ENCODE data around the gene METRNL.
"Not testable (repeated sequence)": the region's sequence is repeated elsewhere in the genome, so short reads cannot be mapped to it uniquely, and the experiment has no call there.

The METRNL gene

DNA sequence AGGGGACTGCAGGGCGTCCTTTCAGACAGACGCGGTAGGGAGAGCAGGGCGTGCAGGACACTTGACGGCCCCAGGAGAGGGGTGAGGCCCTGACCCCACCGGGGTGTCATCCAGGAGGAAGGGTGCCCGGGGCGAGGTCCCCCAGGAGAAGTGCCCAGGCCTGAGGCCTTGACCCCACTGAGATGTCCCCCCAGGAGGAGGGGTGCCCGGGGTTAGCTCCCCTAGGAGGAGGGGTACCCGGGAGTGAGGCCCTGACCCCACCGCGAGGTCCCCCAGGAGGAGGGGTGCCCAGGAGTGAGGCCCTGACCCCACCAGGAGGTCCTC, 27.2 kb upstream of the METRNL start:
- no peak overlapping the region for H3K27ac ChIP-seq (ENCODE audit: low read depth, low read length)
- peak overlapping the region; percentile 29 for H2AFZ ChIP-seq (ENCODE audit: low read length, unreplicated experiment)
- H3K4me1 ChIP-seq (ENCODE audit: control insufficient read depth, insufficient read depth, low read length, unreplicated experiment) = peaks cover 23% of the 10 kb centered on the region
- H3K27me3 ChIP-seq (ENCODE audit: insufficient read depth, low read length) = no peaks in the 10 kb centered on the region
- H3K36me3 ChIP-seq (ENCODE audit: insufficient read depth, low read length) = peaks cover 2% of the 10 kb centered on the region; the same call in 1 of the 2 replicates
- no peaks in the 10 kb centered on the region for H3K79me2 ChIP-seq (ENCODE audit: control insufficient read depth, insufficient read depth, low read length, unreplicated experiment)
- H3K4me3 ChIP-seq (ENCODE audit: low read depth, low read length) = peak overlapping the region; percentile 70

DNA sequence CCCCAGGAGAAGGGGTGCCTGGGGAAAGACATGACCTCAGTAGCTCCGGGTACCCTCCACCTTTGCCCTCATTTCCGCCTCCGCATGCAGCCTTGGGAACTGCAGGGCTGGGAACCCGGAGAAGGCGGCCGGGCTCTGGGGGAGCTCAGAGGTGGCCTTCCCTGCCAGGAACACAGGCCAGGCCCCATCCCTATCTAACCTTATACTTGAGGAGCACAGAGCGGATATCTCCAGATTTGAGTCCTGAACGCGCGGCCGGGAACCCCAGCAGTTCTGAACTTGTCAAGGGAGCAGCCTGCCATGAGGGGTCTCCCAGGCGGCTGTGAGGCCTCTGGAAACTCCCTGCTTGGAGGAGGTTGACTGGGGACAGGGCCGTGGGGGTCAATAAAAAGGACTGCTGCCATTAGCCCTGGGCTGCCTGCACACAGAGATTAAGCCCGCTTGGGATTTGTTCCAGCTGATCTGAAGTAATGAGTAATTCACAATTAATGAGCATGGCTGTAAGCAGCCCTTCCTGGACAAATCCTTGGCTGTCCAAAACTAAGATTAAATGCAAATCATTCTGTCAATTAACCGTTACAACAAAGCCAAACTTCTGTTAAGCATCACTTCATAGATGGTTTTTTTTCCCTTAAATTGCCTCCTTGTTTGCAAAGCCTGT, 26.3 kb upstream of the METRNL start:
- Histone ChIP-seq H2AFZ (ENCODE audit: low read length, unreplicated experiment) (no peak overlapping the region), H3K27me3 (ENCODE audit: insufficient read depth, low read length) (no peaks in the 10 kb centered on the region), H3K36me3 (ENCODE audit: insufficient read depth, low read length) (no peaks in the 10 kb centered on the region), H3K79me2 (ENCODE audit: control insufficient read depth, insufficient read depth, low read length, unreplicated experiment) (no peaks in the 10 kb centered on the region), H3K4me1 (ENCODE audit: control insufficient read depth, insufficient read depth, low read length, unreplicated experiment) (peaks cover 22% of the 10 kb centered on the region), H3K4me3 (ENCODE audit: low read depth, low read length) (no peak overlapping the region), H3K27ac (ENCODE audit: low read depth, low read length) (no peak overlapping the region)

DNA sequence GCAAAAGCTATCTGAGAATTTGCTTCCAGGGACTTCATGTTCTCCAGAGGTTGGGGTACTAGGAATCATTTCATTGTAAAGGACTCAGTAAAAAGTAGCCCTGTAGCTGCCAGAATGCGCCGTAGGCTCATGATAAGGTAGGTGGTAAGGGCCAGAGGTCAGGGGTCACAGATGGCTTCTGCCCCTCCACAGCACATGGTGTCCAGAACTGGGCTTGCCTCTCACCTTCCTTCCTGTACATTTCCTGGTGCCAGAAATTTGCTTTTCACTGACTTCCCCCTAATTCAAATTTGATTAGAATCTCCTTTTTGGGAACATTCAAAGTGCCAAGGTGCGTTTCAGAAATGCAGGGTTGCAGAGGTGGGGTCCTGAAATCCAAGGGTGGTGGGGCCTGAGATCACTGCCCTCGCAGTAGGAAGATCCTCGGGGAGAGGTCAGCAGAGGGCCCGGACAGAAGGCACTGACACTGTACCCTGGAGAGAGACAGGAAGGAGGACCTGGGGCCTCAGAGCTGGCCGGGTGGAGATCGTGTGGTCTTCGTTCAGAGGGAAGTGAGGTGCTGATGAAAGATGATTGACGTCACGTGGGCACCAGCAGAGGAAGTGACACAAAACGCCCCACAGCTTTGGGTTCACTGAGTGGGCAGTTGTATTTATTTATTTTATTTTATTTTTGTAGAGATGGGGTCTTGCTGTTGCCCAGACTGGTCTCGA, 25.5 kb upstream of the METRNL start:
- Histone ChIP-seq H3K27ac (ENCODE audit: low read depth, low read length) (no peak overlapping the region), H3K36me3 (ENCODE audit: insufficient read depth, low read length) (no peaks in the 10 kb centered on the region), H3K27me3 (ENCODE audit: insufficient read depth, low read length) (no peaks in the 10 kb centered on the region)

DNA sequence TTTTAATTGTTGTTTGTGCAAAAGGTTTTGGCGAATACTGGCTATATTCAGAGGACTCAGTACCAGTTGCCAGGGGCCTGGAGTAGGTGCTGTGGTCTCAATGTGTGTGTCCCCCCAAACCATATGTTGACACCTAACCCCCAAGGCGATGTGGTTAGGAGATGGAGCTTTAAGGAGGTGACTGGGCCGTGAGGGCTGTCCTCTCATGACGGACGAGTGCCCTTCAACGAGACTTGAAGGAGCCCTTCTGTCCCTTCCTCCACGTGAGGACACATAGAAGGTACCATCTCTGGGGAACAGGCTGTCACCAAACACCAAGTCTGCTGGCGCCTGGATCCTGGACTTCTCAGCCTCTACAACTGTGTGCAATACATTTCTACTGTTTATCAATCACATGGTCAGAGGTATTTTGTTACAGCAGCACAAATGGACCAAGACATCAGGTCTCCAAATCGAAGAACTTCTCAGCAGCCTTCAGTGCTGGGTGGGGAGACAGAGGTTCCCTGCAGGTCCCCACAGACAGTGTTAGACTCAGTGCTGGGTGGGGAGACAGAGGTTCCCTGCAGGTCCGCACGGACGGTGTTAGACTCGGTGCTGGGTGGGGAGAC, 24.8 kb upstream of the METRNL start:
- Histone ChIP-seq H2AFZ (ENCODE audit: low read length, unreplicated experiment) (no peak overlapping the region), H3K79me2 (ENCODE audit: control insufficient read depth, insufficient read depth, low read length, unreplicated experiment) (no peaks in the 10 kb centered on the region)

More for the DNA sequence above, 25.5 kb upstream of the METRNL start:
- no peak overlapping the region for H3K4me3 ChIP-seq (ENCODE audit: low read depth, low read length)
- H2AFZ ChIP-seq (ENCODE audit: low read length, unreplicated experiment) = no peak overlapping the region
- H3K4me1 ChIP-seq (ENCODE audit: control insufficient read depth, insufficient read depth, low read length, unreplicated experiment) = peaks cover 14% of the 10 kb centered on the region
- H3K79me2 ChIP-seq (ENCODE audit: control insufficient read depth, insufficient read depth, low read length, unreplicated experiment) = no peaks in the 10 kb centered on the region

DNA sequence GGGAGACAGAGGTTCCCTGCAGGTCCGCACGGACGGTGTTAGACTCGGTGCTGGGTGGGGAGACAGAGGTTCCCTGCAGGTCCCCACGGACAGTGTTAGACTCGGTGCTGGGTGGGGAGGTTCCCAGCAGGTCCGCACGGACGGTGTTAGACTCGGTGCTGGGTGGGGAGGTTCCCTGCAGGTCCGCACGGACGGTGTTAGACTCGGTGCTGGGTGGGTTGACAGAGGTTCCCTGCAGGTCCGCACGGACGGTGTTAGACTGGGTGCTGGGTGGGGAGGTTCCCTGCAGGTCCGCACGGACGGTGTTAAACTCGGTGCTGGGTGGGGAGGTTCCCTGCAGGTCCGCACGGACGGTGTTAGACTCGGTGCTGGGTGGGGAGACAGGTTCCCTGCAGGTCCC, 24.2 kb upstream of the METRNL start:
- not testable (repeated sequence) for H3K27me3 ChIP-seq (ENCODE audit: insufficient read depth, low read length); H3K36me3 ChIP-seq (ENCODE audit: insufficient read depth, low read length); H2AFZ ChIP-seq (ENCODE audit: low read length, unreplicated experiment); H3K4me3 ChIP-seq (ENCODE audit: low read depth, low read length); H3K27ac ChIP-seq (ENCODE audit: low read depth, low read length); H3K79me2 ChIP-seq (ENCODE audit: control insufficient read depth, insufficient read depth, low read length, unreplicated experiment)
- H3K4me1 ChIP-seq (ENCODE audit: control insufficient read depth, insufficient read depth, low read length, unreplicated experiment) = peaks cover 14% of the 10 kb centered on the region

More for the DNA sequence above, 24.8 kb upstream of the METRNL start:
- Histone ChIP-seq H3K27ac (ENCODE audit: low read depth, low read length) (no peak overlapping the region), H3K36me3 (ENCODE audit: insufficient read depth, low read length) (no peaks in the 10 kb centered on the region), H3K4me3 (ENCODE audit: low read depth, low read length) (no peak overlapping the region), H3K27me3 (ENCODE audit: insufficient read depth, low read length) (no peaks in the 10 kb centered on the region), H3K4me1 (ENCODE audit: control insufficient read depth, insufficient read depth, low read length, unreplicated experiment) (peaks cover 14% of the 10 kb centered on the region)

DNA sequence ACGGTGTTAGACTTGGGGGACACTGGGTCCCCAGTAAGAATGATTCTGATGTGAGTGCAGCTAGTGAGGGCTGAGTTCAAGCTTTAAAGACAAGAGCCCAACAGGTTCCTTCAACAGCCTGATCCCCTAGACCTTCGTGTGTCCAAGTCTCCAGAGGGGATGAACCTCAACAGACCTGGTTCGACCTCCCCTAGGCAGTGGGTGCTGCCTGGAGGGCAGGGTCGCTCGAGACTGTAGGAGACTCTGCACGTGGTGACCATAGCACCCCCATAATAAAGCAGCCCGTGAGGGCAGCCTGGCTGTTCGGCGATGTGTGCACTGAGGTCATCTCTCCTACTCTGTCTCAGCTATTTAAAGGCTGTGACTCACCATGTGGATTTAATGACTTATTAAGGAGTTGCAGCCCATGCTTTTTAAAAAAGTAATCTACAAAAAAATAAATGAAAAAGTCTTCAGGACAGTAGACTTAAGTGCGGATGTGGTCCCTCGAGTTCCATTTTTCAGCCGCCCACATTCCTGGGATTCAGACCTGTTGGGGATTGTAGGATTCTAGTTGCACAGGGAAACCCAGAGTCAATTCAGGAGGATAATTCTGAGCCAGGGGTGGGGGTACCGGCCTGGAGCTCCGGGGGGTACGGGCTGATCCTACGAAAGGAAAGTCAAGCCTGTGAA, 23.4 kb upstream of the METRNL start:
- Histone ChIP-seq H3K4me1 (ENCODE audit: control insufficient read depth, insufficient read depth, low read length, unreplicated experiment) (peaks cover 11% of the 10 kb centered on the region), H3K36me3 (ENCODE audit: insufficient read depth, low read length) (no peaks in the 10 kb centered on the region), H3K27ac (ENCODE audit: low read depth, low read length) (no peak overlapping the region), H2AFZ (ENCODE audit: low read length, unreplicated experiment) (no peak overlapping the region), H3K4me3 (ENCODE audit: low read depth, low read length) (peak overlapping the region; percentile 37; the same call in 1 of the 2 replicates), H3K79me2 (ENCODE audit: control insufficient read depth, insufficient read depth, low read length, unreplicated experiment) (no peaks in the 10 kb centered on the region), H3K27me3 (ENCODE audit: insufficient read depth, low read length) (no peaks in the 10 kb centered on the region)

DNA sequence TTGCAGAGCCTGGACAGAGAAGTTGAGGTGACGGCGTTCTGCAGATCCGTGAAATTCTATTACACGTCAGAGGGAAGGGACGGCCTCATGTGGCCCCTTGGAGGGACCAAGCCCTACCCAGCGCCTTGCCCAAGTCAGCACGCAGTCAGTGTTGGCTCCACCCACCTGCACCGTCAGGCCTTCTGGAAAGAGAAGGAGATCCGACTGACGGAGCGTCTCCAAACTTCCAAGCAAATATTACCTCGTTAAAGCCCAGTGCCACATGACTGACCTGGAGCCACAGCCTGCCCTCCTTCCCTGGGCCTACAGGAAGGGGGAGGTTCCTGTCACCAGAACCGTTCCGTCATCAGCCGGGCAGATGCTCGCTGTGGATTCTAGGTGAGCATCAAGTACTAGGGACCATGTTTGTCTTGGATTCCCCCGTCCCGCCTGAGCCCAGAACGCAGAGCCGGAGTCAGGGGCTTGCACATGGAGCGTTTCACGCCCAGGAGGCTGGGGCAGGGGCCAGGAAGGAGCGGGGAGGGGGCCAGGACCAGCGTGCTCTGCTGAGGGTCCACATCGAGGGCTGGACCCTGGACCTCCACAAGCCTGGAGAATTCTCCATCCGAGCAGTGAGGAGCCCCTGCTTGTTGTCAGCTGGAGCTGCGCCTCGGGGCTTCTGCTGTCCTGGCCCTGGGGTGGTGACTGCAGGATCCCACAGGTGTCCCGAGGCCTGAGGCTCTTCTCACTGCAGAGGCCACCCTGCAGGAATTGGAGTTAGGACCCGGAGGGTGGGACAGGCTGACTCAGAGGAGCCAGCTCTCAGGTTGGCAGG, 22.6 kb upstream of the METRNL start:
- Histone ChIP-seq H2AFZ (ENCODE audit: low read length, unreplicated experiment) (no peak overlapping the region), H3K4me3 (ENCODE audit: low read depth, low read length) (peak overlapping the region; percentile 37; the same call in 1 of the 2 replicates)

DNA sequence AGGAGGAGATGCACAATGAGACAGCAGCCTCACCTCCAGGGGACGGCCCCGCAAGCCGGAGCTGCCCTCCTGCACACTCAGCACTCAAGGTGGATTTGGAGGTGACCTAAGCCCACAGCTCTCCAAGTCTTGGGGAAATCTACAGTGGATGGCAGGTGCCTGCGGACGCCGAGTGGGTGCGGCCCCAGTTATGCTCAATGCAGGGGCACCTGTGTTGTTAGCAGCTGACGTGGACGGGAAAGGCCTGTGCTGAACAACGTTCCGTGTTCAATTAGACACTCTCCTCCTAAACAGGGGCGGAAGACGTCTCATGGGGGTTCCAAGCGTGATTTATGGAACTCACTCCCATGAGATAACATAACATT, 22.0 kb upstream of the METRNL start:
- Histone ChIP-seq H3K4me1 (ENCODE audit: control insufficient read depth, insufficient read depth, low read length, unreplicated experiment) (peaks cover 11% of the 10 kb centered on the region), H3K36me3 (ENCODE audit: insufficient read depth, low read length) (no peaks in the 10 kb centered on the region), H3K79me2 (ENCODE audit: control insufficient read depth, insufficient read depth, low read length, unreplicated experiment) (no peaks in the 10 kb centered on the region), H3K27me3 (ENCODE audit: insufficient read depth, low read length) (no peaks in the 10 kb centered on the region), H3K4me3 (ENCODE audit: low read depth, low read length) (no peak overlapping the region), H3K27ac (ENCODE audit: low read depth, low read length) (no peak overlapping the region), H2AFZ (ENCODE audit: low read length, unreplicated experiment) (no peak overlapping the region)

More for the DNA sequence above, 22.6 kb upstream of the METRNL start:
- no peaks in the 10 kb centered on the region for H3K79me2 ChIP-seq (ENCODE audit: control insufficient read depth, insufficient read depth, low read length, unreplicated experiment)
- no peaks in the 10 kb centered on the region for H3K36me3 ChIP-seq (ENCODE audit: insufficient read depth, low read length)
- no peaks in the 10 kb centered on the region for H3K27me3 ChIP-seq (ENCODE audit: insufficient read depth, low read length)
- peaks cover 11% of the 10 kb centered on the region for H3K4me1 ChIP-seq (ENCODE audit: control insufficient read depth, insufficient read depth, low read length, unreplicated experiment)
- no peak overlapping the region for H3K27ac ChIP-seq (ENCODE audit: low read depth, low read length)

DNA sequence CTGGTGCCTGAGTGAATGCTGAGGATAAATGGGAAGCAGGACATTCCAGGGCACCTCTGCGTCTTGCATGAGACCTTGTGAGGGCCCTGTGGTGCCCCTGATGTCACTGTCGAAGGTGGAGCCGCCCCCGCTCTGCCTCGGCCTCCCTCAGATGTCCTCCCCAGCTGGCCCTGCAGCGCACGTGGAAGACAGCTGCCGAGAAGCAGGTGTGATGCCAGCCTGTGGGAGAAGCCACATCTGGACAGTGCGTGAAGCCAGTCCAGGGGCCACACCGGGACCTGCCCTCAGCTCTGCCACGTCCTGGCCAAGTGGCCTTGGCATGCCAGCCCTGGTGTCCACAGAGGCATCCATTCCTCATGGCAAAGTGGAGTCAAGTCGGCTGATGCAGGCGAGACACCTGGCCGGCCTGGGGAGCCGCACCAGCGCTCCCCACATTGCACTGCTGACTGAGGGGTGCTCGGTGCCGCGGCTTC, 21.6 kb upstream of the METRNL start:
- H3K27ac ChIP-seq (ENCODE audit: low read depth, low read length) = no peak overlapping the region
- no peak overlapping the region for H3K4me3 ChIP-seq (ENCODE audit: low read depth, low read length)
- no peaks in the 10 kb centered on the region for H3K36me3 ChIP-seq (ENCODE audit: insufficient read depth, low read length)
- no peak overlapping the region for H2AFZ ChIP-seq (ENCODE audit: low read length, unreplicated experiment)
- no peaks in the 10 kb centered on the region for H3K27me3 ChIP-seq (ENCODE audit: insufficient read depth, low read length)
- no peaks in the 10 kb centered on the region for H3K79me2 ChIP-seq (ENCODE audit: control insufficient read depth, insufficient read depth, low read length, unreplicated experiment)
- peaks cover 11% of the 10 kb centered on the region for H3K4me1 ChIP-seq (ENCODE audit: control insufficient read depth, insufficient read depth, low read length, unreplicated experiment)

DNA sequence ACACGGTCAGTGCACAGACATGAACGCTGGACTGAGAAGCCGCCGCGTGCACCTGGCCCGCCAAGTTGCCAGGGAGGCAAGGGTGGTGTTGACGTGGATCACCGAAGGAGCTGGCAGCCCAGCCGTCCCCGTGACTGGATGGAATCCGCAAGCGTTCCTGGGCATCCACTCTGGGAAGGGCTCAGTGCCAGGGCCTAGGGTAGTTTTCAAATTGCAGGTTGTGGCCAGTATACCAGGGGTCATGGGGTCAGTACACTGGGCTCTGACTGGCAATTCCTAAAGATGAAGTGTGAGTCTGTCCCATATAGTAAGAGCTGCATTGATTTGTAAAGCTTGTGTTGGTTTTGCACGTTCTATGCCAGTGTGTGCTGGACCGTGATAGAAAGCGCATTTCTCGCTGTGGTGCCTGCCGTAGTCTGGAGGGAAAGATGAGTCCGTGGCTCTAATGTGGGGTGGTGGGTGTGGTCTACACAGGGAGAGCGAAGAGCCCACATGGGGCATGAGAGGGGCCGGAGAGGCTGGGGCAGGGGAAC, 21.1 kb upstream of the METRNL start:
- no peak overlapping the region for H3K4me3 ChIP-seq (ENCODE audit: low read depth, low read length)
- H3K27ac ChIP-seq (ENCODE audit: low read depth, low read length) = no peak overlapping the region
- peaks cover 11% of the 10 kb centered on the region for H3K4me1 ChIP-seq (ENCODE audit: control insufficient read depth, insufficient read depth, low read length, unreplicated experiment)
- no peak overlapping the region for H2AFZ ChIP-seq (ENCODE audit: low read length, unreplicated experiment)
- H3K79me2 ChIP-seq (ENCODE audit: control insufficient read depth, insufficient read depth, low read length, unreplicated experiment) = no peaks in the 10 kb centered on the region
- no peaks in the 10 kb centered on the region for H3K27me3 ChIP-seq (ENCODE audit: insufficient read depth, low read length)
- no peaks in the 10 kb centered on the region for H3K36me3 ChIP-seq (ENCODE audit: insufficient read depth, low read length)
